ENCODE results near the gene MEIS1. TPM values are rescaled to one million over a fixed set of nuclear protein-coding genes. Genes with fewer than 3 reads are reported as not detected.

The MEIS1 gene
- total RNA-seq, 1 donor from 2014 or later: 3.4 TPM

DNA sequence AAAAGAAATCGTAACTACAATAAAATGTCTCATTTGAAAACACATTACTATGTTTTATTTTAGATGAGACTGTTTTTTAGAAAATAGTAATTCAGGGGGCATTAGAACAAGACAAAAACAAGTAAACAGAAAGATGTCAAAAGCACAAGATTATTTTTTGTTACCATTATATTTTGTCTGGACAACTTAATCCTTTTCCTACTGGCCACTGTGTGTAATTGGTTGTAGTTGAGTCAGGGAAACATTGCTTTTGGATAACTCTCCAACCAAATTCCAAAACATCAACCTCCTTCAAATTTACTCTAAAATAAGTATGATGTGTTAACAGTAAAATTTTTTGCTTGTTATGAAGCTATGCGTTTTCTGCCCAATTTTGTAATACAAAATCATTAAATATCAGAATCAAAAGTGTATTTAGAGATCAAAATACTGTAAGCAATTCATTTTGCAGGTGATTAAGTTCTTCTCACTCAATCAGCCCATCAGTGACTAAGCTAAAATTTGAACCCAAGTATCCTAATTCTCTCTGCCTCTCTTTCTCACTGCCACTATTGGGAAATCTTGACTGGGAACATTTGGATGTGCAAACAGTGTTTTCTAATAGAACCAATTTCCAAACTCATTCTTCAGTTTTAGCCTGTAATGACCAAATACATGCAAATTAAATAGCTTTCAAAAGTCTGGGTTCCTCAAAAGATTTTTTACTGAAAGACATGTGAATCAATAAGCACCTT, 11.4 kb upstream of the MEIS1 start:
- Histone ChIP-seq H3K27me3 (ENCODE audit: insufficient read depth, low read length) (peaks cover 31% of the 10 kb centered on the region), H3K79me2 (ENCODE audit: insufficient read depth, low read length) (no peaks in the 10 kb centered on the region), H3K36me3 (ENCODE audit: insufficient read depth, low read length) (no peaks in the 10 kb centered on the region), H2AFZ (ENCODE audit: low read depth, low read length) (no peak overlapping the region), H3K4me3 (ENCODE audit: insufficient read depth, low read depth, low read length) (no peak overlapping the region), H3K4me1 (ENCODE audit: insufficient read depth, low read length) (no peaks in the 10 kb centered on the region), H3K9me3 (ENCODE audit: insufficient read depth, low read depth, low read length) (no peaks in the 10 kb centered on the region), H4K20me1 (ENCODE audit: insufficient read depth, low read length) (no peaks in the 10 kb centered on the region), H3K9ac (ENCODE audit: low read length) (no peak overlapping the region), H3K27ac (ENCODE audit: low read depth, low read length) (no peak overlapping the region), H3K4me2 (ENCODE audit: low read length) (no peak overlapping the region)
- no peak for DNase-seq (ENCODE audit: low read depth)
- Mint-ChIP-seq H3K27ac (ENCODE audit: unreplicated experiment) (no peak overlapping the region), H3K9me3 (ENCODE audit: unreplicated experiment) (no peaks in the 10 kb centered on the region), H3K36me3 (ENCODE audit: low read depth, unreplicated experiment) (no peaks in the 10 kb centered on the region), H3K4me3 (ENCODE audit: unreplicated experiment) (no peak overlapping the region), H3K4me1 (ENCODE audit: low read depth, unreplicated experiment) (peaks cover 7% of the 10 kb centered on the region), H3K27me3 (ENCODE audit: low read depth, unreplicated experiment) (peaks cover 53% of the 10 kb centered on the region)
- peak; percentile 34 for FAIRE-seq
- no peak for TF ChIP-seq EZH2 (IDR thresholded peaks at IDR 0.05; ENCODE audit: insufficient read depth, low read length)
- TF ChIP-seq, protein P1, sequence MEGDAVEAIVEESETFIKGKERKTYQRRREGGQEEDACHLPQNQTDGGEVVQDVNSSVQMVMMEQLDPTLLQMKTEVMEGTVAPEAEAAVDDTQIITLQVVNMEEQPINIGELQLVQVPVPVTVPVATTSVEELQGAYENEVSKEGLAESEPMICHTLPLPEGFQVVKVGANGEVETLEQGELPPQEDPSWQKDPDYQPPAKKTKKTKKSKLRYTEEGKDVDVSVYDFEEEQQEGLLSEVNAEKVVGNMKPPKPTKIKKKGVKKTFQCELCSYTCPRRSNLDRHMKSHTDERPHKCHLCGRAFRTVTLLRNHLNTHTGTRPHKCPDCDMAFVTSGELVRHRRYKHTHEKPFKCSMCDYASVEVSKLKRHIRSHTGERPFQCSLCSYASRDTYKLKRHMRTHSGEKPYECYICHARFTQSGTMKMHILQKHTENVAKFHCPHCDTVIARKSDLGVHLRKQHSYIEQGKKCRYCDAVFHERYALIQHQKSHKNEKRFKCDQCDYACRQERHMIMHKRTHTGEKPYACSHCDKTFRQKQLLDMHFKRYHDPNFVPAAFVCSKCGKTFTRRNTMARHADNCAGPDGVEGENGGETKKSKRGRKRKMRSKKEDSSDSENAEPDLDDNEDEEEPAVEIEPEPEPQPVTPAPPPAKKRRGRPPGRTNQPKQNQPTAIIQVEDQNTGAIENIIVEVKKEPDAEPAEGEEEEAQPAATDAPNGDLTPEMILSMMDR (IDR thresholded peaks at IDR 0.05; ENCODE audit: insufficient read depth, low read depth, low read length): no peak

GRCh38 chr2:66426244-66427111, 8.4 kb upstream of the MEIS1 start:
- peak; percentile 74 for TF ChIP-seq EZH2 (IDR thresholded peaks at IDR 0.05; ENCODE audit: insufficient read depth, low read length)
- TF ChIP-seq, protein P1 (IDR thresholded peaks at IDR 0.05; ENCODE audit: insufficient read depth, low read depth, low read length): no peak
- Mint-ChIP-seq H3K36me3 (ENCODE audit: low read depth, unreplicated experiment) (no peaks in the 10 kb centered on the region), H3K4me3 (ENCODE audit: unreplicated experiment) (peak overlapping the region; percentile 77), H3K4me1 (ENCODE audit: low read depth, unreplicated experiment) (peaks cover 7% of the 10 kb centered on the region), H3K9me3 (ENCODE audit: unreplicated experiment) (no peaks in the 10 kb centered on the region), H3K27me3 (ENCODE audit: low read depth, unreplicated experiment) (peaks cover 74% of the 10 kb centered on the region), H3K27ac (ENCODE audit: unreplicated experiment) (no peak overlapping the region)
- FAIRE-seq (no peak), DNase-seq (ENCODE audit: low read depth) (no peak)
- H4K20me1 ChIP-seq (ENCODE audit: insufficient read depth, low read length): no peaks in the 10 kb centered on the region
- no peak overlapping the region for H3K9ac ChIP-seq (ENCODE audit: low read length)
- peaks cover 38% of the 10 kb centered on the region for H3K27me3 ChIP-seq (ENCODE audit: insufficient read depth, low read length)
- no peaks in the 10 kb centered on the region for H3K4me1 ChIP-seq (ENCODE audit: insufficient read depth, low read length)
- peak overlapping the region; percentile 84 for H3K4me2 ChIP-seq (ENCODE audit: low read length)
- no peak overlapping the region for H3K4me3 ChIP-seq (ENCODE audit: insufficient read depth, low read depth, low read length)
- peak overlapping the region; percentile 13 for H2AFZ ChIP-seq (ENCODE audit: low read depth, low read length)
- H3K27ac ChIP-seq (ENCODE audit: low read depth, low read length): no peak overlapping the region
- H3K9me3 ChIP-seq (ENCODE audit: insufficient read depth, low read depth, low read length): no peaks in the 10 kb centered on the region
- H3K36me3 ChIP-seq (ENCODE audit: insufficient read depth, low read length): no peaks in the 10 kb centered on the region
- H3K79me2 ChIP-seq (ENCODE audit: insufficient read depth, low read length): no peaks in the 10 kb centered on the region

All from astrocyte (in vitro differentiated cells and primary cell).